Breast epithelium (tissue), 3 donors: Measurements from ENCODE around the gene SLC2A10.

Experiments used
- CTCF ChIP-seq, 3 donors: fragments of 450-650 bp; IDR thresholded peaks; one replicate each; pipeline ENCODE4 v1.5.1; 2016 to 2017; ENCODE audit warnings: antibody characterized with exemption in 3 of 3, mild to moderate bottlenecking in 3 of 3, moderate library complexity in 3 of 3
- POLR2A ChIP-seq: fragments of 450-650 bp; IDR thresholded peaks from one replicate; pipeline ENCODE4 v1.6.1; 2016; ENCODE audit warnings: antibody characterized with exemption, mild to moderate bottlenecking, moderate library complexity

- TF ChIP-seq CTCF (IDR thresholded peaks at IDR 0.05) (no peak), POLR2A (no peak)
Observed at GRCh38 chr20:46765506-46766120, 56.2 kb downstream of the SLC2A10 start.
